ENCODE results near the gene CCRL2.

- no peak for TF ChIP-seq CTCF (IDR thresholded peaks at IDR 0.05)
- no peak for TF ChIP-seq POLR2A (IDR thresholded peaks at IDR 0.05)
Measured at GRCh38 chr3:46365737-46366524, 41.1 kb upstream of the CCRL2 start.

All from heart left ventricle (tissue), 13 donors.